IPS-11a (cell line): ENCODE measurements around the gene NEIL3.
"Not testable (repeated sequence)": the region's sequence is repeated elsewhere in the genome, so short reads cannot be mapped to it uniquely, and the experiment has no call there.

Experiments
- H3K4me3 ChIP-seq: one replicate; pipeline ENCODE4 v1.5.1; 2013; ENCODE audit warnings: low read depth, low read length, control low read depth

NEIL3 gene

DNA sequence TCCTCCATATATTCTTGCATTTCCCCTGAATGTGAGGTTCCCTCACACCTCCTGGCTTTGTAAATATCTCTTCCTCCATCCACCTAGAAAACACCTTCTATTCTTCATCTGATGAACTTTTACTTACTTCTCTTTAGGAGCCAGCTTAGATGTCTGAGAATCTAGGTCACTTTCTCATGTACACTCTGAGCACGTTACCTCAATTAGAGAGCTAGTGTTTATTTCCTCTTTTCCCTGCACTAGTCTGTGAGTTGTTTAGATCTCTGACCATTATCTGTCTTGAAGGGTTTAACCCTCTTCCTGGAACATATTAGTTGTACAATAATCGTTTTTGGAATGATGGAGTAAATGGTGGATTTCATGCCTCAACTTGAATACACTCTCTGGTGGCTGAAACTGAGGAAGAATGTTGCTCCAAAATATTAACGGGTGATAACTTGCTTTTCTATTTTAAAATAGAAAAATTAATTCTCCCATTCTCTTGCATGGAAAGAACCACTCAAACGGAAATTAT, 8.5 kb upstream of the NEIL3 start:
- H3K4me3 ChIP-seq: no peak overlapping the region

DNA sequence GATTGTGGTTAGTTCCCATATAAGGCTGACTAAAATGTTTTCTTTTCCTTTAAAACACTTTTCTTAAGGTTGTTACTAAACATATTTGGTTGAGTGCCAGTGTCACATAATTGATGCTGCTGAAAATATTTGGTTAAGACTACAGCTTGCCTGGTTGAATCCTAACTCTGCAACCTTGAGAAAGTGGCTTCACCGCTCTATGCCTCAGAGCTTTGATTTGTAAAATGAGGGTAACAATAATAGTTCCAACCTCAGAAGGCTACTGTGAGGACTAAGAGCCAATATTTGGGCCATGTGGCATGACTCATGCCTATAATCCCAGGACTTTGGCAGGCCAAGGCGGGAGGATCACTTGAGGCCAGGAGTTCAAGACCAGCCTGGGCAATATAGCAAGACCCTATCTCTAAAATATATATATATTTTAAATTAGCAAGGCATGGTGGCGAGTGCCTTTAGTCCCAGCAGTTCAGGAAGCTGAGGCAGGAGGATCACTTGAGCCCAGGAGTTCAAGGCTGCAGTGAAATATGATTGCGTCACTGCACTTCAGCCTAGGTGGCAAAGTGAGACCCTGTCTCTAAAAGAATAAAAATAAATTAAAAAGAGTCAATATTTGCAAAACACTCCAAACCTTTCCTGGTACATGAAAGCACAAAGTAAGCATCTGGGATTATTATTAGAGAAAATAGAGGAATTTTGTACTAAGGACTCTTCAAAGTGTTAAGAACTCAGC, 7.1 kb upstream of the NEIL3 start:
- H3K4me3 ChIP-seq: no peak overlapping the region

DNA sequence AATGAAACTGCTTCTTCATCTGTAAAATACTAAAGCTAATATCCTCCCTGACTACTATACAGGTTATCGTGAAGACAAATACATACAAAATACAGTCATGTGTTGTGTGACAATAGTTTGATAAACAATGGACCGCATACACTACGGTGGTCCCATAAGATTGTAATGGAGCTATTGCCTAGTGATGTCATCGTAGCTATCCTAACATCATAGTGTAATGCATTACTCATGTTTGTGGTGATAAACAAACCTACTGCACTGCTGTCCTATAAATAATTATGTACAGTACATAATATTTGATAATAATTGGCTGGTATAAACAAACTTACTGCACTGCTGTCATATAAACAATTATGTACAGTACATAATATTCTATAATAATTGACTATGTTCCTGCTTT, 5.6 kb upstream of the NEIL3 start:
- no peak overlapping the region for H3K4me3 ChIP-seq

DNA sequence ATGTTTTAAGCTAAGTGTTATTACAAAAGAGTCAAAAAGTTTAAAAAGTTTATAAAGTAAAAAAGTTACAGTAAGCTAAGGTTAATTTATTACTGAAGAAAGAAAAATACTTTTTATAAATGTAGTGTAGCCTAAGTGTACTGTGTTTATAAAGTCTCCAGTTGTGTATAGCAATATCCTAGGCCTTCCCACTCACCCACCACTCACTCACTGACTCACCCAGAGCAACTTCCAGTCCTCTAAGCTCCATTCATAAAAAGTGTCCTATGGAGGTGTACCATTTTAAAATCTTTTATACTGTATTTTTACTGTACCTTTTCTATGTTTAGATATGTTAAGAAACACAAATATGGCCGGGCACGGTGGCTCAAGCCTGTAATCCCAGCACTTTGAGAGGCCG, 4.8 kb upstream of the NEIL3 start:
- not testable (repeated sequence) for H3K4me3 ChIP-seq

DNA sequence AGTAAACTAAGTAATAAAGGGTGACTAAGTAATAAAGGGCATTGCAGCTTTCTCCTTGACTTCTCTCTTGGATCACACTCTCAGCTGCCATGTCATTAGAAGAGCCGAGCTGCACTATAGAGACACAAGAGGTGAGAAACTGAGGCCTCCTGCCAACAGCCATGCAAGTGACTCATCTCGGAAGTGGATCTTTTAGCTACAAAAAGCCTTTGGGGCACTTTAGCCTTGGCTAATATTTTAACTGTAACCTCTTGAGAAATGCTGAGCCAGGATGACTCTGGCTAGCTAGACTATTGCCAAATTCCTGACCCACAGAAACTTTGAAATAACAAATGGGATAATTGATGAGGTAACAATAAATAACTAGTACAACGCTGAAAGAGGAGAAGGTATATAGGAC, 1.5 kb upstream of the NEIL3 start:
- no peak overlapping the region for H3K4me3 ChIP-seq

DNA sequence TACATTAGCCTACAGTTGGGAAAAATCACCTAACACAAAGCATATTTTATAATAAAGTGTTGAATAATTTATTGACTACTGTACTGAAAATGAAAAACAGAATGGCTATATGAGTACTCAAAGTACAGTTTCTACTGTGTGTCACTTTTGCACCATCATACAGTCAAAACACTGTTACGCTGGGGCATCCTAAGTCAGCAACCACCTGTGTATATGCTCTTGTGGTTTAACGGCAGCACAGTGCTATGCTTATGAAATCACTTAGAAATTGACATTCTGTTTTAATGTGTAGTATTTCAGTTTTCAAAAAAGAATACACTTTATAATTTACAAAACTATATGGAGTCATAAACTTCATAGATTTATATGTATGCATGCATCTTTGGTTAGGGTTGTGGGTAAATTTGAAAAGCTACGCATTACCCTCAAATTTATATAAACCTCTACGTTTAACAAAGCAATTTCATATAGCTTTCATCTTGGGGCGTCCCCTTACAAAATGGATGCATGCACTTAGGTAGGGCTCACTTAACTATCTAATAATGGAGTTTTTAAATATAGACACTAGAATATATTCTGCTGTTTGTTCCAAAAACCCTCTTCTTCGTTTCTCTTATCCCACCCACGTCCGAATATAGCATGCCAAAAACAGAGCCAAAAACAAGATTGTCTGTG, 690 bp upstream of the NEIL3 start:
- no peak overlapping the region for H3K4me3 ChIP-seq

DNA sequence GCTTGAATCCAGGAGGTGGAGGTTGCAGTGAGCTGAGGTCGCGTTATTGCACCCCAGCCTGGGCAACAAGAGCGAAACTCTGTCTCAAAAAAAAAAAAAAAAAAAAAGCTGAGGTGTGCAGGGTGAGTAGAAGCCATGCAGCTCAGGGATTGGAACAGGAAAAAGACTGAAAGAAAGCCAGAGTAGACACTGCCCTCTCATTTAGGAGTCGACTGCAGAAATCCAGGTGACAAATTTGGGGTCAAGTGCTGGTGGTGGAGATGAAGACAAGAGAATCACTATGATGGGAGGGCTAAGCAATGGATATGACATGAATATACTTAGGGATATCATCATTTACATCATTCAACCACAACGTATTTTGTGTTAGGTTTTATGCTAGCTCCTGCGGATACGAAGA, 1.9 kb downstream of the NEIL3 start:
- H3K4me3 ChIP-seq: no peak overlapping the region

DNA sequence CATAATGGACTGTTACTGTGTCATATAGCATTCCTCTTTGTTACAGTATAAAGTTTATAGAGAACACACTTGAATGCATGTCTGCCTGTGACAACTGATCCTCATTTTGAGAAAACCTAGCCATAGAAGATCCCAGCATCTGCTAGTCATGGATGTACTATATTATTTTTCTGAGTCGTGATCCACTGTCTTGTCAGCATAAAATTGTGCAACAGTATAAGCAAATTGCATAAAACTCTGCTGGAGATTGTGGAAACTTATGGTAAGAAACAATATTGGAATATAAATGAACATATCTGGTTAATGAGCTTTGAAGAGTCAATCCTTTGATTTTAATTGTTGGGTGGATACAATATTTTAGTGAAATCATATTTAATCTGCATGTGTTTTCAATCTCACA, 3.6 kb downstream of the NEIL3 start:
- H3K4me3 ChIP-seq: no peak overlapping the region

DNA sequence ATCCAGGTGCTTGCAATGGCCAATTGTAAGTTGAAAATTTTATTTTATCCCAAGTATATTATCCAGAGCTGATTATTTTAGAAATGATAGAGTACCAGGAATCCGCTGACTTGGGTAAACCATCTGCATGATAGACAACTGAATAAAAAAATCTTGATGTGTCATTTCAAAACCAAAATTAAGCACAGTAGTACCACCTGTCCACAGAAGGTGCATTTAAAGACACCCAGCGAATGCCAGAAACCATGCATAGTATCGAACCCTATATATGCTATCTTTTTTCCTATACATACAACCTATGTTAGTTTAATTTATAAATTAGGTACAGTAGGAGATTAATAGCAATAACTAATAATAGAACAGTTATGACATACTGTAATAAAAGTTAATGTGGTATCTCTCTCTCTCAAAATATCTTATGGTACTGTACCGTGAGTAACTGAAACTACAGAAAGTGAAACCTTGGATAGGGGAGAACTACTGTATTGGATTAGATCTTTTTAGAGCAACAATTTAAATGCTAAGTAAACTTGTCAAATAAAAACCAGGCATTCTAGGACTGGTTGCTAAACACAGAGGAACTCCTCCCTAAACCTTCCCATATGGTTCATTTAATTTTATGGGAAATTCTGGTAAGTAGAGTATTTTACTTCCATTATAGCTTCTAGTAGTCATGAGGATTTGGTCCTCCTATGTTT, 6.2 kb downstream of the NEIL3 start:
- H3K4me3 ChIP-seq: no peak overlapping the region

DNA sequence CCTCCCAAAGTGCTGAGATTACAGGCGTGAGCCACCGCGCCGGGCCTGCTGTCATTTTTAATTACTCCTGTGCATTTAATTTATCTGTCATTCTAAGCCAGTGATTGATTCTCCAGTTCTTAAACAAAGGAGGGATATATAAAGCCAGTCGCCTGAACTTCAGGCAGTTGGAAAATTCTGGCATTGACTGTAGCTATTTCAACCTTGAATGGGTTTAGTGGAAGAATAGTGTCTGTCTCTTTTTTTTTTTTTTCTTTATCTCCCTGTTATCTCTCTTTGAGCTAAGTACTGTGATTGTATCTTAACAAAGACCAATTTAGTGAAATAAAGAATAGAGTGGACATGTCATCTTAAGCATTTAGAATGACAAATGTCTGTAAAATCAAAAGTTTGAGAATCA, 11.0 kb downstream of the NEIL3 start:
- H3K4me3 ChIP-seq: no peak overlapping the region

DNA sequence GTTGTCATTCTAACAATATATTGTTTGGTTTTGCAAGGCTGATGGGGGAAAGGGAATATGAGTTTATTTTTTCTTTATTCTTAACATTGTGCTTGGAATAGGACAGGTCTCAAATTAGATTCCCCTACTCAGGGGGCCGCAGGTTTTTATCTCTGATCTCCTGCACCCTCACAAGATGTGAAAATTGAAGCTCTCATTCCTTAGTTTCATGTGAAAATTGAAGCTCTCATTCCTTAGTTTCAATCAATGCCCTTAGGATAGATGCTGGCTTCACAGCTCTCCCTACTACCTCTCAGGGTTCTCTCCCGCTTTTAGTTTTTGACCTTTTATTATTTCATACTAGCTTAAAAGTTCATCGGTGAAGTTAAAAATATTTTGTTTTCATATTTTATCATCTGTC, 12.0 kb downstream of the NEIL3 start:
- no peak overlapping the region for H3K4me3 ChIP-seq

DNA sequence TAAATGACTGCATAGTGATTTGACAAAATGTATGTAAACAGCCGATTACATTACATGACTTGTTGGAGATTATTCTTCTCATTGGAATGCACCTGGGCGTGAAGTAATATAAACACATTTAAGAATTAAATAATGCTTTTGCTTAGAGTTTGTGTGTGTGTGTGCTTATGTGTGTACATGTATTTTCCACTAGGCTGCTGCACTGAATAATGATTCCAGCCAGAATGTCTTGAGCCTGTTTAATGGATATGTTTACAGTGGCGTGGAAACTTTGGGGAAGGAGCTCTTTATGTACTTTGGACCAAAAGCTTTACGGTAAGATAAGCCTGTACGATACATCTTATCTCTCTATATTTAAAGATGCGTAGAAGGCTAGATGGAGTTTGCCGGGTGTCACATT, 12.6 kb downstream of the NEIL3 start:
- H3K4me3 ChIP-seq: no peak overlapping the region

DNA sequence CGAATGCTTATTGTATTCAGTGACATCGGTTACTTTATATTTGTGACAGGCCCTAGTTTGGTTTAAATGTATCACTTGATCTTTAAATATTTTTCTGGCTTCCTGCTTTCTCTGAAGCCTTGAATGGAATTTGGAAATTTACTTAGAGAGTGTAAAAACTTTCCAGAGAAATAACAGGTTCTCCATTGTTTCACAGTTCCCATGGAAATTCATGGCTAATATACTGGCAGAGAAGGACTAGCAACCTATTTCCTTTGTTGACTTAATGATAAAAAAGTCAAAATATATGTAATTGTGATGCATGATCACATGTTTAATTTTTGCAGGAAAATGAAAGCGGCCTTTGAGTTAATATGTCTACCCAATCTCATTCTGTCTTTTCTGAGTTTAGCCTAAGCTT, 13.2 kb downstream of the NEIL3 start:
- no peak overlapping the region for H3K4me3 ChIP-seq

DNA sequence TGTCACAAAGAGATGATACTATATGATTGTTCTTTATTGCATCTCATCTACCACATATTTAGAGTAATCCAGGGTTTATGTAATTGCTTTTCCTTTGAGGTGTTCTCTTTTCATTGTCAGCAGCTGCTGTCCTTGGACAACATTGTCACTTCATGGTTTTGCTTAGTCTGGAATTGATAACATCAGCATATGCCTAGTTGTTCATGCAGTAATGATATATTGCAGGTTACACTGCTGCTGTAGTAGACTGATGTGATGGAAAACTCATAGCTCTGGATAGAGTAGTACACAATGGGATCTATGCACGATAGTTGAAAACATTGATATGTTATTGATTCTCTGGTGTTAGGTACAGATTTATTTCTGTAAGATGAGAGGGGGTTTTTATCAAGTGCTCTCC, 13.7 kb downstream of the NEIL3 start:
- H3K4me3 ChIP-seq: no peak overlapping the region

DNA sequence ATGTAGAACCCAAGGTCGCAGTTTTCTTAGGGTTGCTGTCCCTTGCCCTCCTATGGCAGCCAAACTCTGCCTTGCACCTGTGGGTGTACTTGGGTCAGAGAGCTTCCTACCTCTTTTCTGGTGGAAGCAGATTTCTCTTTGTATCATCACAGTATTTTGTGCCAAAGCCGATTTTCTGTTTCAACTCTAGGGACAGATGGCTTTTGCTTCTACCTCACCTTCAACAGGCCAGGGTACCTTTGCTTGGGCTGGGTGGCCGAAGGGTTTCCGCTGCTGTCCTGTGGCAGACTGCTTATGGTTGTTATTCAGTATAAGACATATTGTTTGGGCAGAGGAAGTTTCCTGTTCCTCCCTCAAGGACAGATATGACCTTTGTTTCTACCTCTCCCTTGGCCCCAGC, 22.4 kb downstream of the NEIL3 start:
- H3K4me3 ChIP-seq: no peak overlapping the region

DNA sequence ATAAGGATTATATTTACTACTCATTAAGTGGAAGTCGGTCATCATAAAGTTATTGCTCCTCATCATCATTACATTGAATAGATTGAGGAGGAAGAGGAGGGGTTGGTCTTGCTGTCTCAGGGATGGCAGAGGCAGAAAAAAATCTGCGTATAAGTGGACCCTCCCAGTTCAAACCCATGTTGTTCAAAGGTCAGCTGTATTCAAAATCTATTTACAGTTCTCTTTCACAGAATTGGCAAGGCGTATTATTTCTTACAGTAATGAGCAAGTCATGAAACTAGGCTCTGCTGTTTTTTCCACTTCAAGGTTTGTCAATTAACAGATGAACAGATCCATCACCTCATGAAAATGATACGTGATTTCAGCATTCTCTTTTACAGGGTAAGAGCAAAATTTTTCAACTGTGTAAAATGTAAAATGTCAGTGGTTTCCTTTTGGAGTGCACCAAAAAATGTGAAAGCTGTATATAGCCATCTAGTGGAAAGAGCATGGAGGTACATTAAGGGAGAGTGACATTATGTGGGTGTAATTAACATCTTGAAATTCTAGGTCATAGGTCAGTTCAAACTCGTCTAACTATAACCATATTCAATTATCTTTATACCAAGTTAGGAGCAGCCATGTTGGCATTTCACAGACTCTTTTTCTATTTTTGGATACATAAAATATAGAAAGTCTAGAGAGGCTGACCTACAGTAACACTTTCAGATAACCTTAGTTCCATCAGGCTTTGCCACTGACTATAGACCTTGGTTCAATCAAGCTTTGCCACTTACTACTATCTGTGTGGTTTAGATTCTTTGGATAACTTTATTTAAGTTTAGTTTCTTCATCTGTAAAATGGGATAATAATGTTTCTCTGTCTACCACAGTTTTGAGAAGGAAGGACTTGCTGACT, 30.1 kb downstream of the NEIL3 start:
- no peak overlapping the region for H3K4me3 ChIP-seq

DNA sequence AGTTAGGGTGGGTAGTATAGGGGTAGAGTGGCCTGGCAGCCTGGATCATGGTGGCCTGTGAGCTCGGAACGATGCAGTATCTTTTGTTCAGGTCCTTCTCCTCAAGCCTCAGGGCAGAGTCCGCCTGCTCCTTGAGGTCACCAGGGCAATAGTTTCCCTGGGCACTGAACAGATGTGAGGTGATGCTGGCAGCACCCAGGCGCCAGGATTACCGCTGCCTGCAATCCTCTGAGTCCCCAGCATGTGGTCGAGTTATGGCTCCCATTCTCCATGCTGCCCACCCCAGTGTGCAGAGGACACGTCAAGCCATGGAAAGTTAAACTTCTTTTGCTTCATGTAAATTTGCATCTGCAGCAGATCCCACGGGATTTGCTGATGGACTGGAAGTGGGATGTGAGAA, 38.7 kb downstream of the NEIL3 start:
- no peak overlapping the region for H3K4me3 ChIP-seq

DNA sequence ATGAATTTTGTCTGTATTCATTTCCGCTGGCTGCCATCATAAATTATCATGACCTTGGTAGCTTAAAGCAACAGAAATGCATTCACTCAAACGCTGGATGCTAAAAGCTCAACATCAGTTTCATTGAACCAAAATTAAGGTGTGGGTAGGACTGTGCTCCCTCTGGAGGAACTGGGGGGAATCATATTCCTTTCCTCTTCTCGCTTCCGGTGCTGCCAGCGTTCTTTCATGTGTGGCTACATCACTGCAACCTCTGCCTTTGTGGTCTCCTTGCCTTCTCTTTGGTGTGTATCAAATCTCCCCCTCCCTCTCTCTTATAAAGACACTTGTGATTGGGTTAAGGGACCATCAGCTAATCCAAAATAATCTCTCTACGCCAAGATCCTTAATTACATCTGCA, 39.5 kb downstream of the NEIL3 start:
- no peak overlapping the region for H3K4me3 ChIP-seq

DNA sequence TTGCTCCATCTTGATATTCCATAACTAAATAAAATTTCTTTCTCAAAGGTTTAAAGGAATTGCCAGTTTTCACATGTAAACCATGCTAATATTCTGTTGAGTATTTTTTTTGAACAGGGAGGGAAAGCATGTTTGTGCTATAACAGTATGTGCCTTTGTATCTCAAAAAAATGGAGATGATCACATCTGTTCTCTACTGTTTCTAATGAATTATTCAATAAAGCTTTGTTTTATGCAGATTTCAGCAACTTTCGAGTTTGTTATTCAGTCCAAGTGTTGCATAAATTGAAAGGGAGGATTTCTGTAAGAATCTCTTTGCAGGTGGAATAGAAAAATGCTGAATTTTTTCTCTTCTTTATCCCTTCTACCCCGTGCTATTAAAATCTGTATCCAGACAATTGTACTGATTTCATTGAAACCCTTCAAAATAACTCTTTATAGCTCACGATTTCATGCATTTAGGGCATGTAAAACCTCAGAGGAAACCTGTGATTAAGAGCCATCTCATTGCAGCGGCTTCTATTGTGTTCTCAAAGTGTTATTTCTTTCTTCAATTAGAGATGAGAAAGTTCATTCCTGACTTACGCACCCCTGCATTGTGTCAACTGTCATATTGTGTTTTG, 42.1 kb downstream of the NEIL3 start:
- H3K4me3 ChIP-seq: no peak overlapping the region

DNA sequence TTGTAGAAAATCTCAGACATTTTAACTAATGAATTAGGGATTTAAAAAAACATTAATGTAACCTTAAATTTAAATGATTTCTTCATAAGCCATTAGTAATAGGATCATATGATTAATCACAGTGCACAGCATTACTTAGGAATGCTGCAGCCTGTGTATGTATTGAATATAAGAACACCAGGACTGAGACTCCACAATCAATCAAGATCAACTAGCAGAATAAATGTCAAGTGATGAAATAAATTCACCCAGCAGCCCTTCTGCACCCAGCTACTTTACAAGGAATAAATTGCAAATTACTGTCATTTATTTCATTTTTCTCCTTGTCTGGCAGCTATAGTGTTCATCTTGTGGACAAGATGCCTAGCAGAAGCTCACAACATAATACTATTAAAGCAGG, 46.5 kb downstream of the NEIL3 start:
- H3K4me3 ChIP-seq: no peak overlapping the region

DNA sequence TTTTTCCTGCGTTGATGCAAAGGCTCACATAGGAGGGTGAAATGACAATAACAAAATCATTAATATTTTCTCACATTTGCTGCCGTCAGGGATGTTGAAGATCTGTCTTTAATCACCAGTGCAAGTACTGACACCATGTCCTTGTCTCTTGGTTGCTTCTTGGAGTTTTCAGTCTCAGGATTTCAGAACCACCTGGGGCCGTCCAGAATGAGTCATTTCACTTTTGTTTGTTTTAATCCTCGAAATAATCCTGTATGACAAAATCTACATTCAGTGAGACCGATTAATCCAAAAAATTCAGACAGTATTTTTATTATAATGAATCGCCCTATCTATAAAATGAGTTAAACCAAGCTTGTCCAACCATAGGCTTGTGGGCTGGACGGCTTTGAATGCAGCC, 47.2 kb downstream of the NEIL3 start:
- H3K4me3 ChIP-seq: no peak overlapping the region
